ENCODE results near the gene IL17B. TPM values are rescaled to one million over a fixed set of nuclear protein-coding genes. Genes with fewer than 3 reads are reported as not detected.

The IL17B gene
- total and polyA plus RNA-seq, 7 donors, result 0.08 to 0.58 (median 0.42) TPM; not detected in 4

DNA sequence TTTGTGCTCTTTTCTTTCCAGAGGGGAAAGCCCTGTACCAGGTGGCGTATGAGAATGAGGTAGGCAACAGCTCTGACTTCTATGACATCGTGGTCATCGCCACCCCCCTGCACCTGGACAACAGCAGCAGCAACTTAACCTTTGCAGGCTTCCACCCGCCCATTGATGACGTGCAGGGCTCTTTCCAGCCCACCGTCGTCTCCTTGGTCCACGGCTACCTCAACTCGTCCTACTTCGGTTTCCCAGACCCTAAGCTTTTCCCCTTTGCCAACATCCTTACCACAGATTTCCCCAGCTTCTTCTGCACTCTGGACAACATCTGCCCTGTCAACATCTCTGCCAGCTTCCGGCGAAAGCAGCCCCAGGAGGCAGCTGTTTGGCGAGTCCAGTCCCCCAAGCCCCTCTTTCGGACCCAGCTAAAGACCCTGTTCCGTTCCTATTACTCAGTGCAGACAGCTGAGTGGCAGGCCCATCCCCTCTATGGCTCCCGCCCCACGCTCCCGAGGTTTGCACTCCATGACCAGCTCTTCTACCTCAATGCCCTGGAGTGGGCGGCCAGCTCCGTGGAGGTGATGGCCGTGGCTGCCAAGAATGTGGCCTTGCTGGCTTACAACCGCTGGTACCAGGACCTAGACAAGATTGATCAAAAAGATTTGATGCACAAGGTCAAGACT is 11.0 kb downstream of the IL17B start:
- DNase-seq, result no peak
- no peaks in the 10 kb centered on the region for H3K9me3 ChIP-seq
- no peak for ATAC-seq
- intact Hi-C loops (cut with DNase I), result loop anchor here in 1 of 2 donors (5.0 kb wide), 1 partner anchor 101 kb away; no protein-coding TSS in a partner anchor
- WGBS, 3 donors, result 89 to 93% (median 90%) methylated on average over 22 of the region's 22 CpGs
- no peaks in the 10 kb centered on the region for H3K36me3 ChIP-seq (ENCODE audit: insufficient read depth in 1 of 2, low read depth in 1 of 2)
- TF ChIP-seq, protein P1, sequence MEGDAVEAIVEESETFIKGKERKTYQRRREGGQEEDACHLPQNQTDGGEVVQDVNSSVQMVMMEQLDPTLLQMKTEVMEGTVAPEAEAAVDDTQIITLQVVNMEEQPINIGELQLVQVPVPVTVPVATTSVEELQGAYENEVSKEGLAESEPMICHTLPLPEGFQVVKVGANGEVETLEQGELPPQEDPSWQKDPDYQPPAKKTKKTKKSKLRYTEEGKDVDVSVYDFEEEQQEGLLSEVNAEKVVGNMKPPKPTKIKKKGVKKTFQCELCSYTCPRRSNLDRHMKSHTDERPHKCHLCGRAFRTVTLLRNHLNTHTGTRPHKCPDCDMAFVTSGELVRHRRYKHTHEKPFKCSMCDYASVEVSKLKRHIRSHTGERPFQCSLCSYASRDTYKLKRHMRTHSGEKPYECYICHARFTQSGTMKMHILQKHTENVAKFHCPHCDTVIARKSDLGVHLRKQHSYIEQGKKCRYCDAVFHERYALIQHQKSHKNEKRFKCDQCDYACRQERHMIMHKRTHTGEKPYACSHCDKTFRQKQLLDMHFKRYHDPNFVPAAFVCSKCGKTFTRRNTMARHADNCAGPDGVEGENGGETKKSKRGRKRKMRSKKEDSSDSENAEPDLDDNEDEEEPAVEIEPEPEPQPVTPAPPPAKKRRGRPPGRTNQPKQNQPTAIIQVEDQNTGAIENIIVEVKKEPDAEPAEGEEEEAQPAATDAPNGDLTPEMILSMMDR (IDR thresholded peaks at IDR 0.05), result no peak
- no peak overlapping the region for H3K27ac ChIP-seq
- H3K4me3 ChIP-seq, result no peak overlapping the region
- no peaks in the 10 kb centered on the region for H3K27me3 ChIP-seq (ENCODE audit: insufficient read depth in 3 of 3, low read length in 2 of 3)
- H3K4me1 ChIP-seq, result peaks cover 9% of the 10 kb centered on the region

DNA sequence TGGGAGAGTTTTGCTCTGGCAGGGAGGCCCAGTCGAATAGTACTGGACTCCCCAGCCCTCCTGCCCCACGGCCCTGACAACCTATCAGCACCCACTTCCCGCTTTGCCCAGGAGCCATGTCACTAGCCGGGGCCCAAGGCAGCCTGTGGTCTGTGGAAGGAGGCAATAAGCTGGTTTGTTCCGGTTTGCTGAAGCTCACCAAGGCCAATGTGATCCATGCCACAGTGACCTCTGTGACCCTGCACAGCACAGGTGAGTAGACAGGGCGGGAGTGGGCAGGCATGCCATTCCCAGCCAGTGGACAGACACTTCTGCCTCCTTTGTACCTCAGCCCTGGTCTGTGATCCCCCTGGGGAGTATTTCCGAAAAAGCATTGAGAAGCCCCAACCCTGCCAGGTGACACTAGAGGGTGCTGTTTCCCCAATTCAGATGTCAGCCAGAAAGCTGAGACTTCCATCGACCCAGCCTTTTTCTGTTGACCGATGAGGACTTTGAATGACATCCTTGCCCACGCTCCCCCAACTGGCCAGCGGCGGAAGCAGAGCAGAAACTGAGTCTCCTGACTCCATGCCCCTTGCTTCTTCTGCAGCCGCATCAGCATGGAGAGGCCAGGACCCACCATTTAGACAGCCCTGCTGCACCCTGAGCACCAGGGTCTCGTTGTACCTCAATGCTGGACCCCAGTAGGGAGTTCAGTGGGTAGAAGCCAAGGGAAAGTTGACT is 11.7 kb downstream of the IL17B start:
- H3K27me3 ChIP-seq (ENCODE audit: insufficient read depth in 3 of 3, low read length in 2 of 3), result no peaks in the 10 kb centered on the region
- no peak overlapping the region for H3K4me3 ChIP-seq
- H3K36me3 ChIP-seq (ENCODE audit: insufficient read depth in 1 of 2, low read depth in 1 of 2), result no peaks in the 10 kb centered on the region
- WGBS, 3 donors, result 49 to 56% (median 50%) methylated on average over 14 of the region's 14 CpGs
- TF ChIP-seq, protein P1 (IDR thresholded peaks at IDR 0.05), result peak; percentile 61
- H3K27ac ChIP-seq, result no peak overlapping the region
- peak; percentile 24 to 67 (median 50) for ATAC-seq
- intact Hi-C loops (cut with DNase I), result loop anchor here in 1 of 2 donors (5.0 kb wide), 1 partner anchor 100 kb away; no protein-coding TSS in a partner anchor
- no peaks in the 10 kb centered on the region for H3K9me3 ChIP-seq
- H3K4me1 ChIP-seq, result peaks cover 9% of the 10 kb centered on the region
- no peak for DNase-seq

DNA sequence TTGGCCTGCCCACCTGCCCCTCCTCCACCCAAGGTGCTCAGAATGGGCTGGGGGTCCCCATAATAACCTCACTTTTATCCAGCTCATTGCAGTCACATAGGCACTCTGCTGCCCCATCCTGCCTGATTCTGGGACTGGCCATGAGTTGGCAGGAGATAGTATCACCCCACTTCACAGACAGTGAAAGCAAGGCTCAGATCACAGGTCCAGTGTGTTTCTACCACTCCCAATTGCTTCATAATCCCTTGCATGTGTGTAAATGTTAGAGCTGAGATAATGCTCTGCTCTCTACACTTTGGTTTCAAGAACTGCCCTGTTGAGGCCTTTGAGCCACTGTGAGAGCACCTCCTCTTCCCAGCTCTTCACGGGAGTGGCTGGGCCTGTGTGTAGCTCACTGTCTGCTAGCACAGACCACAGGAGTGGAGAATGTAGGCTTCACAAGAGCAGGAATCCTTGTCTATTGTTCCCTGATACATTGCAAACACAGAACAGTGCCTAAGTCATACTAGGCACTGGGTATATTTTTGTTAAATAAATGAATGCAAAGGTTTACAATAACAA is 12.8 kb downstream of the IL17B start:
- H3K4me3 ChIP-seq, result no peak overlapping the region
- H3K27me3 ChIP-seq (ENCODE audit: insufficient read depth in 3 of 3, low read length in 2 of 3), result no peaks in the 10 kb centered on the region
- DNase-seq (no peak), ATAC-seq (no peak)
- H3K27ac ChIP-seq, result no peak overlapping the region
- intact Hi-C loops (cut with DNase I), result loop anchor here in 1 of 2 donors (5.0 kb wide), 1 partner anchor 99 kb away; no protein-coding TSS in a partner anchor
- WGBS, 3 donors, result 81 to 88% (median 83%) methylated on average over 1 of the region's 1 CpG
- peaks cover 6% of the 10 kb centered on the region for H3K4me1 ChIP-seq
- TF ChIP-seq, protein P1 (IDR thresholded peaks at IDR 0.05), result no peak
- no peaks in the 10 kb centered on the region for H3K9me3 ChIP-seq
- no peaks in the 10 kb centered on the region for H3K36me3 ChIP-seq (ENCODE audit: insufficient read depth in 1 of 2, low read depth in 1 of 2)

DNA sequence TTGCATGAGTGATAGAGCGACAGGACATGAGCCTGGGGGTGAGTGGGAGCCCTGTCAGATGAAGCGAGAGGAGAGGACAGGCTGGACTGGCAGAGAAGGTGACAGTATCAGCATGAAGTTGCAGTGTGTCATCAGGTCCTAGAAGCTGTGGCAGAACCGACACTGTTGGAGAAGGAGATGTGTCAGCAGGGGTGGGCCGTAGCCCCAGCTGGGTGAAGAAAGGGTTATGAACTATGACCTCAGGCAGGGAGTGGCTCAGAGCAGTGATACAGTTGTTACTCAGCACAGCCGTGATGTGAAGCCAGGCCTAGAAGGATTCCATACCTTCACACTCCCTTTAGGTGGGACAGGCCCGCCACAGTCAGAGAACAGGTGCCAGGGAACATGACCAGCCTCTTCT is 13.7 kb downstream of the IL17B start:
- H3K4me3 ChIP-seq, result no peak overlapping the region
- TF ChIP-seq, protein P1 (IDR thresholded peaks at IDR 0.05), result no peak
- intact Hi-C loops (cut with DNase I), result loop anchor here in 1 of 2 donors (5.0 kb wide), 1 partner anchor 98 kb away; no protein-coding TSS in a partner anchor
- ATAC-seq, result no peak
- H3K4me1 ChIP-seq, result no peaks in the 10 kb centered on the region
- DNase-seq, result no peak
- H3K27me3 ChIP-seq (ENCODE audit: insufficient read depth in 3 of 3, low read length in 2 of 3), result no peaks in the 10 kb centered on the region
- H3K27ac ChIP-seq, result no peak overlapping the region
- no peaks in the 10 kb centered on the region for H3K36me3 ChIP-seq (ENCODE audit: insufficient read depth in 1 of 2, low read depth in 1 of 2)
- no peaks in the 10 kb centered on the region for H3K9me3 ChIP-seq
- 89 to 96% (median 89%) methylated on average over 6 of the region's 6 CpGs for WGBS, 3 donors

Data from psoas muscle (tissue), 8 donors.